SW480 (cell line): ENCODE data around the gene GALNT18.
"Not testable (repeated sequence)": the region's sequence is repeated elsewhere in the genome, so short reads cannot be mapped to it uniquely, and the experiment has no call there.

Experiments used
- DNase-seq: peaks from one replicate; pipeline ENCODE4 v3.0.0-alpha.2; 2016; ENCODE audit warnings: low spot score

GALNT18 gene

DNA sequence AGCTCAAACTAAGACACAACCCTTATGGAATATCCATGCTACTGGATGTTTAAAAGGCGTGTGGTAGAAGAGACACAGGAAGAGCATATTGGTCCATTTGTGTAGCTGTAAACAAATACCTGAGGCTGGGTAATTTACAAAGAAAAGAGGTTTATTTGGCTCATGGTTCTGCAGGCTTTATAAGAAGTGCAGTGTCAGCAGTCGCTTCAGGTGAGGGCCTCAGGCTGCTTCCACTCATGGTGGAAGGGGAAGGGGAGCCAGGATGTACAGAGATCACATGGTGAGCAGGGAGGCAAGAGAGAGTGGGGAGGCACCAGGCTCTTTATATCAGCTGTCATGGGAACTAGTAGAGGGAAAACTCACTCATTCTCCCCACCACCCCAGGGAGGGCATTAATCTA, 237.0 kb downstream of the GALNT18 start:
- no peak for DNase-seq

DNA sequence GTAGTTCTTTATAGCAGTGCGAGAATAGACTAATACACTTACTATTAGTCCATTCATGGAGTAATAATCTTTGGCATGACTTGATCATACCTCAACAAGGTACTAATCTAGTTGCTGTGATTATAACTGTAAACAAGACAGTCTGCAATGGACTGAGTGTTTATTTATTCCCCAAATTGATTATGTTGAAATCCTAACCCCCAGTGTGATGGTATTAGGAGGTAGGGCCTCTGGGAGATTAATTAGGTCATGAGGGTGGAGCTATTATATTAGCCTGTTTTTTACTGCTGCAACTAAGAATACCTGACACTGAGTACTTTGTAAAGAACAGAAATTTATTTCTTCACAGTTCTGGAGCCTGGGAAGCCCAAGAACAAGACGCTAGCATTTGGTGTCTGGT, 237.8 kb downstream of the GALNT18 start:
- no peak for DNase-seq

DNA sequence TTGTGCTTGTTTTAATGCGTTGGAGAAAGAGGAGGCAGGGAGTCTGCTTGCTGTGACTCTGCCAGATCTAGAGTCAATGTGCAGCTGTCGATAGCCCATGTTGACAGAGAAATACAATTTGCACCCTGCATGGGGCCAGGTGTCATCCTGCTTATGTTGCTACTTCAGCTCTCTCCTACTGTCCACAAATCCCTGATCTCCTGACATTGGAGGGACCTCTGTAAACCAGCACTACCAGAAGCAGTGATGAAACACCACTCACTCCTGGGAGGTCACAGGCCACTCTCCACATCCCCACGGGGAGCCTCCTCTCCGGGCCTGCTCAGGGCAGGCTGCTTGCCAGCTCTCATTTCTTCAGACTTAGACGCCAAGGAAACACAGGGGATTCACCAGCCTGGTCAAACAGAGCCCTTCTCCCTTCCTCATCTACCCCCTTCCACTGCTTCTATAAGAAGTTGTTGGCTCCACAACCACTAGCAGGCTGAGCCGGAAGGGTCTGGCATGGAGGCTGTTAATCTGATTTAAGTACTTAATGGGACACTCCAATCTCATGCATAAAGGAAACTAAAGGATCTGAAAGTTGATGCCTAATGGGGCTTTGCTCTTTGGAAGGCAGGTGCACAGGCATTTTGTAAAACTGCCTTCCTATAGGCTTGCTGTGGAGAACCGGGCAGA, 238.8 kb downstream of the GALNT18 start:
- DNase-seq = no peak

DNA sequence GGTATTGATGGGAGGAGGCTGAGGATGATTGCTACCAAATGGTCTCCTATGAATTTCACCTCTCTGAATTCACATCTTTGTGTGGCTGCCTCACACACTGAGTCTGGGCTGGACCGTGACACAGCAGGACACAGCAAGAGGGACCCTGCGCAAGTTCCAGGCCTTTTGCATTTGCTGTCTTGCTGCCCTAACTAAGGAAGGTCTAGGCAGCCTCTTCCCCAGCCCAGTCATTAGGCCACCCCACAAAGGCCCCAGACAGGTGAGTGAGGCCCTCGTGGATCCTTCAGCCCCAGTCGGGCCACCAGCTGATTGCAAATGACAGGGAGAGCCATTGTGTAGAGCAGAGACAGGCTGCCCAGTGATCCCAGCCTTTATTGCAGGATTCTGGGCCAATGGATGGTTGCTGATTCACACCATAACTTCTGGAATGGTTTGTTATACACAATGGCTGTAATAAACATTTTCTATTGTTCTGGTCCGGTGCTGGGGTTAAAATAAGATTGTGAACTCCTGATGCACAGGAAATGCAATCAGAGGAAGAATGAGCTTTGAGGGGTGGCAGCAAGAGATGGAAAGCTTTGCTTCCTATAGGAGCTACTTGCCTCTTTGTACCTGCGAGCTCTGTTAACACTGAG, 240.2 kb downstream of the GALNT18 start:
- no peak for DNase-seq

DNA sequence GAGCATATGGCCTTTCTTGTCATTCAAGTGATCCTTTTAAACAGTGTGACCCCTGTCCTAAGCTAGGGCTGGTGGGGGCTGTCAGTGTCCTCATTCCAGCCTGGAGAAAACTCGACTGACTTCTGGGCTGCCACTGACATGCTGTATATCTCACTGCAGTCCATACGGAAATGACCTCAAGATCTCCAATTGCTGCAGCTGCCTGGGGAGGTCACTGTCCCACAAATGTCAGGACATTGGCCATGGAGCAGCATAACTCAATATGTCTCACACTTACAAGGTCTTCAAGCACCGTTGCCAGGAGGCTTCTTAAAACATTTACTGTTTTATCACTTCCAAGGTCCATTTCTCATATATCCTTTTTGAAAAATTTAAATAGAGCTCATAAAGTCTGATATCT, 240.9 kb downstream of the GALNT18 start:
- no peak for DNase-seq

DNA sequence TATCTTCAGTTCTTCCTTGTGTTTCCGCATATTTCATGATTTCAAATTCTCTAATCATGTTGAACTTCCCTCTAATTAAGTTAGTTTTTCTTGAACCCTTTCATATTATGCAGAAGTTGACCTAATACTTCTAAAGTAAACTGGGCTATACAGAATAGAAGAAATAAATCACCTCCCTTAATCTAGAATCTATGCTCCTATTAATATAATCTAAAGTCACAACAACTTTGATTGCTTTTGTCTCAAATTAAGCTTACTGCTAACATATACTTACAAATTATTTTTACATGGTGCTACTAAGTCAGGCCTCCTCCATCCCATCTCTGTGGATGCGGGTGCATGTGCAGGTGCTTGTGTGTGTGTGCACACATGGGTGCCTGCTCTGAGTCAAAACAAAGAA, 241.5 kb downstream of the GALNT18 start:
- DNase-seq = no peak

DNA sequence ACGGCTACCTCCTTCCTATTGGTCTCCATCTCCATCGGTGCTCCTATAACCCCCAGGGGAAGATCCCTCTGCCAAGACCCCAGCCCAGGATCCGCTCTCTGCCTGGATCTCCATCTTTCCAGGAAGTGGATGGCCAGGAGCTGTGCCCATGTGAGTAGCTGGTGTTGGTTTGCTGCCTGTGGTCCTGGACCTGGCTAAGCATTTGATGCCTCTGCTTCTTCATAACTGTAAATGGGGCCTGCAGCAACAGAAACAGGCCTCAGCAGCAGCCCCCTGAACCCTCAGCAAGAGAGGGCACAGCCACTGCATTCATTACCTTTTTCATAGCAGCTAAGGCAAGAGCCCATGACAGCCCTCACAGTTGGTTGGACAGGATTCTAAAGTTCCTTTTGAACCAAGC, 242.1 kb downstream of the GALNT18 start:
- no peak for DNase-seq

DNA sequence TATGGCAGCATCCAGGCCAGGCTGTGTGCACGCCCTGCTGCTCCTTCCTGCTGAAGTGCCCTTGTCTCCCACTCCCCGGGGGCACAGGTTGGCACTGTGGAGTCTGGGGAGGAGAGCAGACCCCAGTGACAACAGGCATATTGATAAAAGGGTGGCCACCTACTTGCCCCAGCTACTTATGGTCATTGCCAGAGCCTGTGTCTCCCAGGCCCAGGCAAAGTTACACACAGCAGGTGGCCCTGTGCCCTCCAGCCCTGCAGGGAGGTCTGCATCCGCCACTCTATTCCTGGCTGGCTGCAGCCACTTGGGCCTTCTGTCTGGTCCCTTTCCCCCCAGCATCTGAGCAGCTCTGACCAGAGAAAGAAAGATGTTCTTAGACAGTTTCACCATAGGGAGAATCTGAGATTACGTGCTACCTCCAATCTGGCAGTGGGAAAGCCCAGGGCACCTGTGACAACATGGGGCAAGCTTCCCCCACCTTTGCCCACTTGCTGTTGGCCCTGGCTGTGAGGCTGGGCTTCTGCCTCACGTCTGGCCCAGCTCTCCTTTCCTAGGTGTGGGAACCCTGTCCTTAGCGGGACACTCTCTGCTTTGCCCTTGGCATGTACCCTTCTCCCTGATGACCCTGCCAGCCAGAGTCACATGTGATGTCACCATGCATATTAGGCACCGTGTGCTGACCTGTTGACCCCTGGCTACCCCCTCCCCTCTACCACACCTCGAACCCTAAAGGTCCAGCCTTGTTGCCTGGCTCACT, 243.4 kb downstream of the GALNT18 start:
- DNase-seq = no peak

DNA sequence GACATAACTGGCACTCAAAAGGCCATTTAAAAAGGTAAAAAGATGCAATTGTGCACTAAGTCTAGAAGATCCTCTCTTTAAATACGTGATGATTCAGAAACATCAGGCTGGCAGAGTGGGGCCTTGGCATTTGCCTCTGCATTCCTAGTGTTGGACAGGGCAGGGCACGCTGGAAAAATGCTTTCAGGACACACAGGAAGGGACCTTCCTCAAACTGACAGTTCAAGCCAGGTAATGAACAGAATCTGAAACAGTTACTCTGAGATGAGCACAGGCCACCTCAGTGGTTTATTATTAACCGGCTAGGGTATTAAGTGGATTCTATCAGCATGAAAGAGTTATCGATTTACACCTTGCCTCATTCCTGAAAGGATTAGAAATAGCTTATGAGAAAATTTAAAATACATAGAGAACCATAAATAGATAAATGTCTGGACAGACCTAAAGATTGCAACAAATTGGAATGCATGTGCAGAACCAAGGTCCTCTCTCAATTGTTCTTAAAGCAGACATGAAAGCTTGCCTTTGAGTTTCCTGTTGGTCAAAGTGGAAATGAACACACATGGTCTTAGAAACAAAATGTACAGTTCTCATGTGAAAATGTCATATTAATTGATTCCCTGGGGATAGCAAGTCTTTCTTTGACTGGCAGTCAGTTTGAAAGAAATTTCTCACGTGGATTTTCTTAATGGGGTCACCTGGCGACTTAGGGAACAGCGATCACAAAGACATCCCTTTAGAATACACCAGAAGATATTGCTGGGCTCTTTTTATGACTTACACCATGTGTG, 247.3 kb downstream of the GALNT18 start:
- no peak for DNase-seq

DNA sequence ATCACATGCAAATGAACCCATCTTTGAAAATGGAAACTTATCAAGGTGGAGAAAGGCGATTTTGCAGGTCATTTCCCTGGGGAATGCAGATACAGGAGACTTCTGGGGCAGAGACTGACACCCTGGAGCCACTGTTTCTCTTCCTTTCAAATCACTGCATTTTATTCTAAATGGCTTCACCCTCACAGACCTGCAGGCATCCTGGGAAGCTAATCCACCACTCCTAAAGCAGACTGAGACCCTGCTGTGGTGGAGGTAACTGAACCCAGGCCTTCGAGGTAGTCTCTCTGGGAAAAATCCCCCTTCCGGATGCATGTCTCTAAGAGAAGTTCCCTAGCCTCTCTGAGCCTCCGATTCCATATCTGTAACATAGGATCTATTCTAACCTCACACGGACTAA, 247.9 kb downstream of the GALNT18 start:
- no peak for DNase-seq

DNA sequence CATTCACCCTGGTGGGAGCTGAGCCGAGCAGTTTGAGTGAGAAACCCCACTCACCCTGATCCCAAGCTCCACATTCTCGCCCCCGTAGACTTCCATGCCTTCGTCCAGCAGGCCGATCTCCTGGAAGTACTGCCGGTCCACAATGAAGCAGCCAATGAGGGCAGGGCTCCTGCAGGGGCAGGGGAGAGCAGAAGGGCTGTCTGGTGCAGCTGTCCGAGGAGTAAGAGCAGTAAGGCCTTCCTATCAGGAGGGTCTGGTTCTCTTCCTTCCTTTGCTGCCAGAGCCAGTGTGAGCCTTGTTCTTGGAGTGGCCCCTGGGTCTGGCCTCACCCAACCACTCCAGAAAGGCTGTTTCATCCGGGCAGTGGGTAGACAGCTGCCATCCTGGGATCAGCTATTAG, 249.3 kb downstream of the GALNT18 start:
- DNase-seq = no peak

DNA sequence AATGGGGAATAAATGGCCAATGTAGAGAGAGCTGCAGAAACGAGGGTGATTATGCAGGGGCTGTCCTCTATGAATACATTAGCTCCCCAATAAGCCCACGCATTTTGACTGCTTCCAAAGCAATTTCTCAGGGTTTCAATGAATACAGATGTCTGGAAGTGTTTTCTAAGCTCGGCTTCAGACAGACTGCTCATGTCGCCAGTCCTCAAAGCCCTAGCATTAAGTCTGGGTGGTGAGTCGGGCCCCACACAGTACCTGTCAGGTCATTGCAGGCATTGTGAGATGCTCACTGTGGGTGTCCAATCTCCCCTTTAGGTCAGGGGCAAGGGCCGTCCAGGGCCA, 250.9 kb downstream of the GALNT18 start:
- DNase-seq = no peak

DNA sequence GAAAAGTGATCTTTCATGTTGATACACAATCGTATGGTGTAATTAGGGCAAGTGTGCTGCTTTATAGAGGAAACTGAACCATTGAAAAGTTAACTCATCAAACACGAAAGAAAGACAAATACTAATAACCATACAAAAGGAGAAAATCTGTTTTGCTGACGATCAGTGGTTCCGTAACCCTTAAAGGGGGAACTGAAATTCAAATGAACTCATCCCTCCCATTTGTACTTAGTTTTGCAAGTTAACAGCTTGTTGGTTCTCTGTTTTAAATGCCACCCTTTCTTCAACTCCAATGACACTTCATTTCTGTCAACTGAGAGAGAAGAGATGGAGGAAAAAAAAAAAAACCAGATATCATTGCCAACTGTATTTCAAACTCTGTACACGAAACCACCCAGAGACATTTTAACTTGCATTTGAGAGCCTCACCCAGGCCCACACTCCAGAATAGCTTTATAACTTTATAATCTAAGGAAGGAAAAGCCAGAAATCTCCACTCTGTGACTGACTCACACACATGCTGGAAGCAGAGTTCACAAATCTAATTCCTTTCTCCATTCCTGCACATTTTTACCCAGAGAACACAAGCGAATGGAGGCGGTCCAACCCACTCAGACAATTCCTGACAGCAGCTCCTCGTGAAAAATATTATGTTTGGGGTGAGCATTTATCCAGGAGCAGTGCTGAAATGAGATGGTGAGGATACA, 251.4 kb downstream of the GALNT18 start:
- DNase-seq = no peak

DNA sequence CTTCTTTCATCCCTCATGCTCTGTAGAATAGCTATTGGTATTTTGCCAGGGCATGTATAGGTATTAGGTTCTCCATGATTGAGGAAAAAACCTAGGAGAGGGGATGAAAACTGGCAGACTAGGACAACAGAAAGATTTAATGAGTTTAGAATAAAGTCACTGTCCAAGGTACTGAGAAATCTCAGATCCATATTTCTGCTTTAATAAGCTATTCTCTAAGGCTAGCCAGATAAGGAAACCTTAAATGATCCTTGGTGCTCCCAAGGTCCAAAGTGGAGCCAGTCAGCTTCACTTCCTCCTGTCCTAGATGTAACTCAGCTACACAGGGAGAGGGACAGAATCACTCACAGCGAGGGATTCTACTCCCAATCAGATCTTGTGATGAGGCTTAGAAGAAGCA, 255.0 kb downstream of the GALNT18 start:
- DNase-seq = no peak

DNA sequence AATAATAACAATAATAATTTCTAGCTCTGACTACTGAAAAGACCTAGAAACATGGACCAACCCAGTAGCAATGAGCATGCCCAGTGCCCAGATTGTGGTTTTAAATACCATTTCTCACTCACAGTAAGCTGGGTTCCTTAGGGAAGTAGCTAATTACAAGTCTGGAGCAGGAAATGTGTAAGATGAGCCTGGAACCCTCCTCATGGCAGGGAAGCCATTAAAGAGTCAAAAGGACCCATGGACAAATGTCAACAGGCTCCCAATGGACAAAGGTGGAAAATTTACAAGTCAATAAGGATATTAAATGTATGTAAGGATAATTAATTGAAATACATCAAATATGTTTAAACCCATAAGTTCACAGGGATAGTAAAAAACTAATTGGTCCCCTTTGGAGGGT, 258.1 kb downstream of the GALNT18 start:
- no peak for DNase-seq

DNA sequence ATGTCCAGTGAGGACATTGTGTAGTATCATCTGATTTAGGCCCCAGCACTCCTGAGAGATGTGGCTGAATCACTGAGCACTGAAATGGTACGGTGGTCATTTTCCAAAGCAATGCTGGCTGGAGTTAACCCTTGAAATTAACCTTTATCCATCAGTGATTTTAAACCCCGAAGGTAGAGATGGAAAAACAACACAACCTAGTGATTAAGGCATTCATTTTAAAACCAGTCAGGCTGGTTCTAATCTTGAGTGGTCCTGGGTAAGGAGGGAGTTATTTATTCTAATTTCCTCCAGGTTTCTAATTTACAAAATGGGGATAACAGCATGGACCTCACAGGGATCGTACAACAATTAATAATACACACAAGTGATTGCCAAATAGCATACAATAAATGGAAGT, 262.2 kb downstream of the GALNT18 start:
- no peak for DNase-seq

DNA sequence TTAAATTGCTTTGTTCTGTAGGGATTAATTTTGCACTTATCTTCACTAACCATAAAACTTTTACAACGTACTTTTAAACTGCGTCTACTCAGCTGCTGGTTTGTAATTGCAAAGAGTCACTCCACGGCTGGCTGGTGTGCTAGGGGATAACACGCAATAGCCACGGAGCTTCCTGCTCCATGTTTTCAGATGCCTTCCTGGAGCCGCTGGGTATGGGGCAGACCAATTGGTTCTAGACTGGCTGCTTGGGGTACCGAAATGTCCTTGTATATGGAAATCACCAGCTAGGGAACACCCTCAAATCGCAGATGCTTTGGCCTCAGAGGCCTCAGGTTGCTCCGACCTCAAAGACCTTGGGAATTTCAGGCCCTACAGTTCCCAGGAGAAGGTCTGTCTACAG, 265.0 kb downstream of the GALNT18 start:
- no peak for DNase-seq

DNA sequence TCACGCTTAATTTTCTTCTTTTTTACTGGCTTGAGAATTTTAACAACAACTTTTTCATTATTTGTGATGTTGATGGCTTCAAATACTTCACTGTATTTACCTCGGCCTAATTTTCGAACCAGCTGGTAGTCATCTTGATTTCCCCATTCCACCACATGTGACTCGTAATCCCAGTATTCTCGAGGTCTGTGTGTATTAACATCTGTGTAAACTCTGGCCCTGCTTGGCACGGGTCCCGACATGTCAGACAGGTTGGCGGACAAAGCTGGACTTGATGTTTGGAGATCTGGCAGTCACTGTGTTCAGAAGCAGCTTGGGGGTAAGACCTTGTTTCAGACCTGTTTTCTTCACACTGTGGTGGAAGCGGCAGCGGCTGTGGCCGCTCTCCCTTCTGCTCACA, 268.9 kb downstream of the GALNT18 start, which contains the start of gene CSNK2A3:
Gene CSNK2A3, minus strand, starts transcription at position 373 of the 400 bp plus-strand sequence. Its CDS starts 131 bp downstream, at position 242.
- DNase-seq = not testable (repeated sequence)

DNA sequence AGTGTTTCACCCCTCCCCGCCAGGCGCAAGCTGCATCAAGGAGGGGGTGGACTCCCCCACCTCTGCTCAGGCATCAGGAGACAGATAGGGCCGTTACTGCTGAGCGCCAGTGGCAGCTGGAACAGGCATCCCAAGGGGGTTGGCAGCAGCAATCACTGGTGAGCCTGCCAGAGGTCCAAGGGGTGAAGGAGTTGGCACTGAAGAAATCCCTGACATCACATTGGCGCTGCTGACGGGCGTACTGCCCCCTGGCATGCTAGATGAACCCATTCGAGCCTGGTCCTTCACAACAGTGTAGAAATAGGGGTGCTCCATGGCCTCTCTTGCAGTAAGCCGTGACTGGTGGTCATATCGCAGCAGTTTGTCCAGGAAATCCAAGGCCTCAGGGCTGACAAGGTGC, 270.0 kb downstream of the GALNT18 start:
- DNase-seq = not testable (repeated sequence)

DNA sequence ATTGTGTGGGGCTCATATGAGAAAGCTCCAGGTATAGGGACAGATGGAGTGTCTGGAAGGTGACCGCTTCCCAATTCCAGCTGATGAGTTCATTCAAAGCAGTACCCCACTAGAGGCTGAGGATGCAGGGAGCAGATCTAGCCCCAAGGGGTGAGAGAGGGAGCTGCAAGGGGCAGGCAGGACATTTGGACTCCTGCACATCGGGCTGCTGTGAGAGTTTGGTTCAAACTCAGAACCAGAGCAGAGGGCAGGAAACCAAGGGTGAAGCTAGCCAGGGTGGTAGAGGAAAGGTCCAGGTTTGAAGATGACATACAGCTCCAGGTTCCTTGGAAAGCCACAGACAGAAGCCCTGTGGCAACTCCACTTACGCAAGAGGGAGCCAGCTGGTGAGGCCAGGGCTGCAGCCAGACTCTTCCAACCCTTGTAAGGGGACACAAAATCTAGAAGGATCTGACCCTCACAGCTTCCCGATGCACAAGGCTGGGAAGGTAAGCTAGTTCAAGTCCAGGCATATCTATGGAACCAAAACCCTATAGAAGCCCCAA, 270.7 kb downstream of the GALNT18 start:
- no peak for DNase-seq

DNA sequence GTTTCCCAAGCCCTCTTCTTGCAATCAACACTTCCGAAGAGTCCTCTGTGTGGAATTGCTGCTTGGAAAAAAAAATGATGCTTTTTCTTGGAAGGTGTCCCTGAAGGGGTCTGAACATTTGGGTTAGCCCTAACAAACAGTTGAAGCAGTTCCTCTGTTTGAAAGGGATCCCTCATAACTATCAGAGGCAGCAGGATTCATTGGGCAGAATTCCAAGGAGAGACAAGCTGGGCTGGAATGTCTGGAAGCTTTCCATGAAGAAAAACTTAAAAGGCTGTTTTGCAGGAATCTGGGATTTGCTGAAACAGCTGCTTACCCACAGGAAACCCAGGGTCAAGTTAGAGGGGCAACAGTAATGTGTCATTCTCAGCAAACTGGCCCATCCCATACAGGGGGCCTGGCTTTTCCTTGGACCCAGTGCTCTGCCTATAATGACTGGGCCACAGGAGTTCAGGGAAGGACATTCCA, 271.9 kb downstream of the GALNT18 start:
- no peak for DNase-seq
